Kidney tubule cell (primary cell): ENCODE data around the gene DEFB132.
A peak's percentile ranks its signal among the peaks of the same experiment; 100 is the strongest.

Experiments
- DNase-seq: peaks from one replicate; pipeline ENCODE4 v3.0.0-alpha.2; 2018; ENCODE audit warnings: low spot score

DEFB132 gene

DNA sequence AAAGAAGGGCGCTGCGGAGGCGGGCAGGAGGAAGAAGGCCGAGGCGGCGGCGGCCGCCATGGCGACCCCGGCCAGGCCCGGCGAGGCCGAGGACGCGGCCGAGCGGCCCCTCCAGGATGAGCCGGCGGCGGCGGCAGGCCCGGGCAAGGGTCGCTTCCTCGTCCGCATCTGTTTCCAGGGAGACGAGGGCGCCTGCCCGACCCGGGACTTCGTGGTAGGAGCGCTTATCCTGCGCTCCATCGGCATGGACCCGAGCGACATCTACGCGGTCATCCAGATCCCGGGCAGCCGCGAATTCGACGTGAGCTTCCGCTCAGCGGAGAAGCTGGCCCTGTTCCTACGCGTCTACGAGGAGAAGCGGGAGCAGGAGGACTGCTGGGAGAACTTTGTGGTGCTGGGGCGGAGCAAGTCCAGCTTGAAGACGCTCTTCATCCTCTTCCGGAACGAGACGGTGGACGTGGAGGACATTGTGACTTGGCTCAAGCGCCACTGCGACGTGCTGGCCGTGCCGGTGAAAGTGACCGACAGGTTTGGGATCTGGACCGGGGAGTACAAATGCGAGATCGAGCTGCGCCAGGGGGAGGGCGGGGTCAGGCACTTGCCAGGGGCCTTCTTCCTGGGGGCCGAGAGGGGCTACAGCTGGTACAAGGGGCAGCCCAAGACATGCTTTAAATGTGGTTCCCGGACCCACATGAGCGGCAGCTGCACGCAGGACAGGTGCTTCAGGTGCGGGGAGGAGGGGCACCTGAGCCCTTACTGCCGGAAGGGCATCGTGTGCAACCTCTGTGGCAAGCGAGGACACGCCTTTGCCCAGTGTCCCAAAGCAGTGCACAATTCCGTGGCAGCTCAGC, 40.6 kb downstream of the DEFB132 start:
- DNase-seq: peak; percentile 82

DNA sequence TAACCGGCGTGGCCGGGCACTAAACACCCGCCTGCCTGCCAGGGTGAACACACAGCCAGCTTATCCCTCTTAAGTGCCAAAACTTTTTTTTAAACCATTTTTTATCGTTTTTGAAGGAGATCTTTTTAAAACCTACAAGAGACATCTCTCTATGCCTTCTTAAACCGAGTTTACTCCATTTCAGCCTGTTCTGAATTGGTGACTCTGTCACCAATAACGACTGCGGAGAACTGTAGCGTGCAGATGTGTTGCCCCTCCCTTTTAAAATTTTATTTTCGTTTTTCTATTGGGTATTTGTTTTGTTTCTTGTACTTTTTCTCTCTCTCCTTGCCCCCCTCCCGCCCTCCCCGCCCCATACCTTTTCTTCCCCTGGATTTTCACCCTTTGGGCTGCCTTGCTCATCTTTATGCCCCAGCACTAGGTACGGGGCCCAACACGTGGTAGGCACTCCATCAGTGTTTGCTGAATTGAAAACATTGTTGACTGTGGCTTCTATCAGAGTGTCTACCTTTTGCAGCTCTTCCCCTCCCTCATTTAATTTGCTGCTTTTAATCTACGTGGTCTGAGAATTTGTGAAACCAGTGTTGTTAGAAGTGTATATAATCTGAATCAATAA, 41.4 kb downstream of the DEFB132 start:
- no peak for DNase-seq

DNA sequence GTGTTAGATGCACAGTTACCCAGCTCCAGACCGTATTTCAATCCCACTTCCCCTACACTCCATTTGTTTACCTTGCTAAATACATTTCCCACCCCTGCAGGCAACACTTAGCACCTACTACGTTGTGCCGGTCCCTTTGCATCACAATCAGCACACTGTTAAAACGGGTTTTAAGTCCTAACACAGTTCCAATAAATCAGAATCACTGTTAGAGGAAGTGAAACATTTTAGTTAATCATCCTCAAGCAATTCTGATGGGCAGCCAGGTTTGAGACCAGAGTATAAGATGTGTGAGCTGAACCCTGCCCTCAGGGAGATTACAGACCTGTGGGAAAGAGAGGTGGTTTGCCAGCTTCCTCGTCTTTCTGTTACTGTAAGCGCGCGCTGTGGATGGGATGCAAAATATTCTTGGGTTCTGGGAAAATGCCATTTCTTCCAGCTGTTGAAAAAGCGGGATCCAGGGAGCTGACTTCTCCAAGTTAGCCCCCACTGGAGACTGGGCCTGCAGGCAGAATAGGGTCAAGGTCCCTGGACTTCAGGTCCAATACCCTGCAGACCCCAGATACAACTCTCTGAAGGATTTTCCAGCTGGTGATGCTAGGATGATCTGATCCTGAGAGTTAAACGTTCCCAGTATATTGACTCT, 42.9 kb downstream of the DEFB132 start:
- DNase-seq: peak; percentile 18

DNA sequence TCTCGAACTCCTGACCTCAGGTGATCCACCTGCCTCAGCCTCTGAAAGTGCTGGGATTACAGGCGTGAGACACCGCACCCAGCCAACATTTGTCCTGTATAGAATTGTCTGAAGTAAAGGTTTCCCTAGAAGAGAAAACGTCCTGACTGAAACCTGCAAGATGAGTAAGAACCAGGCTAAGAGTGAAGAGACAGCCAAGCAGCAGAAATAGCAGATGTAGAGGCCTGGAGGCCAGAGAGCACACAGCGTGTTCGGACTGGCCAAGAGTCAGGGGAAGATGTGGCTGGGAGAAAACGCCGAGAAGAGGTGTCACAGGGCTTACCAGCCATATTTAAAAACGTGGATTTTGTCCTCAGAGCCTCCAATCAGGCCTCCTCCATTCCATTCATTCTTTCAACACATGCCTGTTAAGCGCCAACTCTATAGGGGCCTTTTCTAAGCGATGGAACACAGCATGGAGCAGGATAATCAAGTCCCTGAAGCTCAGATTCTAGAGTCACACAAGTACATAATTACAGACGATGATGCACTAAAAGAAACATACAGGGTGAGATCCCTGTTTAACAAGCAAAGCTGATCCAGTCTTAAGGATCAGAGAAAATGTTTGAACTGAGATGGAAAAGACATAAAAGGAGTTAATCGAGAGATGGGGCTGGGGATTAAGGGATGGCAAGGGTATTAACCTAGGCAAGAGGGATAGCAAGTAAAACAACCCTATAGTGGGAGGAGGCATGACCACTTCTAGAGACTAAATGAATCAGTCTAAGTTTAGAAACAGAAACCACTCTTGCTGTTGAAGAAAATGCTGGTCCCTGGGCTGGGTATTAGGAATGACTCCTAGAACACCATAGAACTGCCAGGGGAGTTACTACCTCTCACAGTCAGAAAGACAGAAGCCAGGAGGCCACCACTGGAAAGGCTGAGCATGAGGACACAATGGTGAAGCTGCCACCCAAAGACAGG, 44.6 kb downstream of the DEFB132 start:
- DNase-seq: no peak

DNA sequence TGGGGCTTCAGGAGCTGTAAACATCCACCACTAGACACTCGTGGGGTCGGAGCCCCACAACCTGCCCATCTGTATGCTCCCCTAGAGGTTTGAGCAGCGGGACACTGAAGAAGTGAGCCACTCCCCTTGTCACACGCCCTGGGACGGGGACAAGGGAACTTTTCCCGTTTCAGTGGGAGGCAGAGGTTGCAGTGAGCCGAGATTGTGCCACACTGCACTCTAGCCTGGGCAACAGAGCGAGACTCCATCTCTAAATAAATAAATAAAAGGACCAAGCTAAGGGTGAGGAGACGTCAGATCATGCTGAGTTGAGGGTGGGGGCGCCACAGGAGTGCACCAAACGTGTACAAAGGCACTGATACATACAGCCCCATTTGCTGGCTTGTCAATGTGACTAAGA, 48.2 kb downstream of the DEFB132 start:
- no peak for DNase-seq

DNA sequence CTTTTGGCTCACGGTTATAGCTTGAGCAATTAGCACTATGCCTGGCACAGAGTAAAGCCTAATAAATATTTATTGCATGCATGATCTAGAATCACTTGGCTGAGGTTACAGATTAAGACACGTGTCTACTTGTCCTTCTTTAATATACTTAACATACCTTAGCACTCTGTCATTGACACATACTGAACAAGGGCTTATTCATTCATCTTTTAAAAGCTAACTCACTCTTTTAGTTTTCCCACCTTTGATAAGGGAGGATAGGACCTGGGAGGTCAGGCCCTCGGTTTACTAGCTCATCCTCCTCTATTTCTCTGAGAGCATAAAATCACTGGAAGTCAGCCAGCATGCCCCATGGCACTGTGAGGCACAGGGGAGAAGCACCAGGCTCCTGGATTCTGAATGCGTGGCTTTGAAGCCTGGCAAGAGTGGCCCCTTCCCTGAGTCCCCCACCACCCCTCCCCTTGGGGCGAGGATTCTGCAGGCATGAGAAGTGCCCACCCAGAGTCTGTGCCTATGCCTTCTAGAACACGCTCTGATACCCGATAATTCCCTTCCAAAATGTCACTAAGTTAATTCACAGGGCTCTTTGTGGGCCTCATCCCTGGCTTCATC, 51.0 kb downstream of the DEFB132 start:
- peak; percentile 43 for DNase-seq

DNA sequence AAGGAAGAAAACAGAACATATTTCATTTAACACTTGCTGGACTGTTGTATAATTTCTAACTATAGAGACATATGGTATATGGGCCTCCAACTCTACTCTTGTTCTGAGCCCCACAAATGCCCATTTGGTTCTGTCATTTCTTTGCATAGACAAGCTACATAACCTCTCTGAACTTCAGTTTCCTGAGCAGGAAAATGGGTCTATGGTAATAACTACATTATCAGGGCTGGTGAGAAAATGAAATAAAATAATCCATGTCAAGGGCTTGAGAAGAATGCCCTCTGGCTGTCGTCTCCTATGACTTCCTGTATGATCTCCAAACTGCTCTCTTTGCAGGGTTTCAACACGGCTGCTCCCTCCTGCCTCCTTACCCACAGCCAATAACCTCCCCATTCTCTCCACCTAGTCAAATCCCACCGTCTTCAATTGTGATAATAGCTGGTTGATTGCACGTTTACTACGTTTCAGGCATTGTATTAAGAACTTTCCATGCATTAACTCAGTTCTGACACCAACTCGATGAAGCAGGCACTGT, 51.8 kb downstream of the DEFB132 start:
- no peak for DNase-seq

DNA sequence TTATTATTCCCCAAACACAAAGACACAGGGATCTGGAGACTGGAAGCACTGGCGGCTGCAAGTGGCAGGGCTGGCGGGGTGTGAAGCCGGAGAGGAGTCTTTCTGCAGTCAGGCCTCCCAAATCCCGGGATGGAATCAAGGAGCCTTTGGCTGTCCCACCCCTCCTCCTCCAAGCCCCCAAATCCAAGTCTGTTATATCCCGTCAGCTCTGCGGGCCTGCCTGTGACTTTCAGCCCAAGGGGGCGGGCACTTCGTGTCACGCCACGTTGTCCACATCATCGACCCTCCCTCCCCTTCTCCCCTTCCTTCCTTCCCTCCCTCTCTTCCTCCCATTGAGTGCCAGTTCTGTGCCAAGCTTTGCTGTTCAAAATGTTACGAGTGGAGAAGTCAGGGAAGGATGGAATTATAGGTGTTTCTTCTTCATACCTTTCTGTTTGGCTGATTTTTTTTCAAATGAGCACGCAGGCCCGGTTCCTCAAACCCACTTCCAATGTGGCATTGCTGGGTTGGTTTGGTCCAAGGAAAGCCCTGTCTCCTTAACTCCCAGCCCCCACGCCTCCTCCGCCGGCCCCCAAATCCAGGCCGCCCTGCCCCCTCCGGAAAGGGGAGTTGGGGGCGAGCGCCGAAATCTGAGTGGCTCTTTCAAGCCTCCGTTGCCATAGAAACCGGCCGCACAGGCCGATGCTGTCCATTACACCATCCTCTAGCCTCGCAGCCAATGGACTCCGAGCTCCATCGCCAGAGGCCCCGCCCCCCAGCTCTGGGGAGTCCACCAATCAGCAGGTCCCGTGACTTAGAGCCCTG, 52.5 kb downstream of the DEFB132 start:
- DNase-seq: peak; percentile 92

DNA sequence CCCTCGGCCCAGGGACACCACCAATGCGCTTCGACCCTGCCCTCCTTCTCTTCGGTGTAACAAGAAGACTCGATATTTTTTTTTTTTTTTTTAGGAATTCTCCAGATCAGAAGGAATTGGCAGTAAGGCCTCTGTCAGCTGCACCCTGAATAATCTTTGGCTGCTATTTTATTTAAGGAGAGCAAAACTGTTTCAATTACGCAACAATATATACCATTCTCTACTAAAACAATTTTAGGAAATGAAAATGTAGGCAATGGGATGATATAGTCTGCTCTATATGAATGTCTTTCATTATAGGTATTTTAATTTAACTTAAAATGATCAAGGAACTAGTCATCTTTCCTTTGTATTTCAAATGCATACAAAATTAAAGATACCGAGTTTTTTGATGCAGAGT, 53.1 kb downstream of the DEFB132 start:
- DNase-seq: no peak
